ACHN (cell line): Measurements from ENCODE around the gene SWAP70.
"Not testable (repeated sequence)": the region's sequence is repeated elsewhere in the genome, so short reads cannot be mapped to it uniquely, and the experiment has no call there.

Experiments
- DNase-seq: peaks from one replicate; pipeline ENCODE4 v3.0.0-alpha.2; 2015
- in situ Hi-C: cut with HindIII; loops from 2 replicates; pipeline ENCODE4 v1.10.0; 2017; ENCODE audit warnings: low sequenced_read_pairs, low pct_ligation_motif_present, low pct_unique_long_range_greater_than_20kb

The SWAP70 gene

DNA sequence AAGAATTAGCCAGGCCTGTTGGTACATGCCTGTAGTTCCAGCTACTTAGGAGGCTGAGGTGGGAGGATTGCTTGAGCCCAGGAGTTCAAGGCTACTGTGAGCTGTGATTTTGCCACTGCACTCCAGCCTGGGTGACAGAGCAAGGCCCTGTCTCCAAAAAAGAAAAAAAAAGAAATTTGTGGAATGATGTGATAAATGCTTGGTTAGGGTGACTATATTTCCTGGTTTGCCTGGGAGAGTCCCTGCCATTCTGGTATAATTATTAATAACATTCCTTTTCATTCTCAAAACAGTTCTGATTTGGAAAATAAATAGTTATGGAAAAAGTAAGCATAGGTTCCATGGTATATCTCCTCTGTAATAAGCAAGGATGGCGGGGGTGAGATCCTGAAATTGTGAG lies 74.8 kb downstream of the SWAP70 start:
- DNase-seq: no peak
- in situ Hi-C loops: no loop called here

DNA sequence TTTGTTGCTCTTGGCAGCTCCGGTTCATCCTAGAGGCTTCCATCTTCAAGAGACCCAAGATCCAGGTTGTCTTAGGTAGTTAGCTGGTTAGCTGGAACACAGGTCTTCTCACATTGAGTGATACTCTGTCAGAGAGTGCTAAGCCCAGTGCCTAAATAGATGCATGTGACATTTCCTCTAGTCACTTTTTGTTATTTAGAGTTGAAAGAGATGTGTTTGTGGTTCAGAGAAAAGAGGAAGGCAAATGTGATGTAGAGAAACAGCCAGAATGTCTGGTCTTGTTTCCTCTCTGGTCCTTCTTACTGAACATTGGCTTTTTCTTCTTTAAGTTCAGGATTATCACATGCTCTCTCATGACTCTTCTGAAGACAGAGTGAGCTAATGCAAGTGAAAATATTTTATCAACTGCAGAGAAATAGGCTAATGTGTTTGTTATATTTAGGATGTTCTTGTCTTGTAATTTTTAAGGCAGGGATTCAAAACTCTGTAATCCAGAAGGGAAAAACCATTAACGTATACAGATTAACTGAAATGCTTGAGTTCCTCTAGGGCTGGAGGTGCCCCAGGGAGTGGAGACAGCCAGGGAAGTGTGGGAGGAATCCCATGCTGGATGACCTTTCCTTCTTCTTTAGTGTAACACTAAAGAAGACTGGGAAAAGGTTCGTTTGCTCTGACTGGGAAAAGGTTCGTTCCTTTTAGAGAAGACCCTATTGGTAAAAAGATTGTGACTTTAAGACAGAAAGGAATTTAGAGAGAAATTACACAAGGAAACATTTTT lies 75.4 kb downstream of the SWAP70 start:
- in situ Hi-C loops: no loop called here
- no peak for DNase-seq

DNA sequence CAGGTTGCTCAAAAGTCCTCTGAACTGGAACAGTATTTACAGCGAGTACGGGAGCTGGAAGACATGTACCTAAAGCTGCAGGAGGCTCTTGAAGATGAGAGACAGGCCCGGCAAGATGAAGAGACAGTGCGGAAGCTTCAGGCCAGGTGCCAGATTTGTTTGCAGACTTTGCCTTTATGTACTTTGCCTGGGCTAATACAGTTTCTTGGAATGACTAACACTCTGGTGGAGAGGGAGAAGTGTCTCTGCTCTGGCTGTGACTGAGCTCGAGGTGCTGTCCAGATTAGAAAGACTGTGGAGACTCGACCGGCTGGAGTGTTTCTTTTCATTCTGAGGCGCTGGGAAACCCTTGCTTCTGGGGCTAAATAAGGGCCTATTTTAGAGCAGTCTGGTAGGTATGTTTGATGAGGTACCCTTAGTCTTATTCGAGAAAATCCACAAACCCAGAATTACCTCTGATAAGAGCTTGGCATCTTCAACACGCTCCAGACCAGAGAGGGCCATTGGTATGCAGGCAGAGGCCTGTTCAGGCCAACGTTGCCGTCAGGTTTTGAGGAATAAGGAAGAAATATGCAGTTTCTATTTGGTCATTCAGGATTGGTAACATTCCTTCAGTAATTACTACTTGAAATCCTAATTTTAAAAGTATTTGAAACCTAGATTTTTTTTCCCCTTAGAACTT lies 76.5 kb downstream of the SWAP70 start:
- in situ Hi-C loops: no loop called here
- DNase-seq: no peak

DNA sequence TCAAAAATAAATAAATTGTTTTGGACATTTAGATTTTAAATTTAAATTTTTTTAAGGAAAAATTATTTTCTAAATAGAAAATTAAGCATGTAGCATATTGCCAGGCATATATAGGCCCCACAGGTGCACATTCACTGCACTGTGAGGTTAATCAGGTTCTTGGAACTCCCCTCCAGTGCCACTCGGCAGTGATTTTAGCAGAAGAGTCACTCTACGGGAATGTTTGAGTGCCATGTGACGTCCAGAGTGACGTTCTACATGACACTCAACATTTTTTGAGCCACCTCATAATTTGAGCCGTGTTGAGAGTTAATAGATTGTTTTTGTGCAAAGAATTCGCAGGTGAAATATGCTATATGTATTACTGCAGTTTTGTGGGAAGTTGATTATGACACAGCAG lies 77.4 kb downstream of the SWAP70 start:
- in situ Hi-C loops: no loop called here
- DNase-seq: no peak

DNA sequence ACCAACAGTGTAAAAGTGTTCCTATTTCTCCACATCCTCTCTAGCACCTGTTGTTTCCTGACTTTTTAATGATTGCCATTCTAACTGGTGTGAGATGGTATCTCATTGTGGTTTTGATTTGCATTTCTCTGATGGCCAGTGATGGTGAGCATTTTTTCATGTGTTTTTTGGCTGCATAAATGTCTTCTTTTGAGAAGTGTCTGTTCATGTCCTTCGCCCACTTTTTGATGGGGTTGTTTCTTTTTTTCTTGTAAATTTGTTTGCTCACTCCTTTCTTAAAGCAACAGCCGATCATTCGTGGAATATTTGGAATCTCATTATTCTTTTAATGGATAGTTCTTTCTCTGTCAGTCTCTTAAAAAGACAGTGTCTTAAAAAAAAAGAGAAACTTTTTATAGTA lies 79.6 kb downstream of the SWAP70 start:
- in situ Hi-C loops, DNase-seq: not testable (repeated sequence)

DNA sequence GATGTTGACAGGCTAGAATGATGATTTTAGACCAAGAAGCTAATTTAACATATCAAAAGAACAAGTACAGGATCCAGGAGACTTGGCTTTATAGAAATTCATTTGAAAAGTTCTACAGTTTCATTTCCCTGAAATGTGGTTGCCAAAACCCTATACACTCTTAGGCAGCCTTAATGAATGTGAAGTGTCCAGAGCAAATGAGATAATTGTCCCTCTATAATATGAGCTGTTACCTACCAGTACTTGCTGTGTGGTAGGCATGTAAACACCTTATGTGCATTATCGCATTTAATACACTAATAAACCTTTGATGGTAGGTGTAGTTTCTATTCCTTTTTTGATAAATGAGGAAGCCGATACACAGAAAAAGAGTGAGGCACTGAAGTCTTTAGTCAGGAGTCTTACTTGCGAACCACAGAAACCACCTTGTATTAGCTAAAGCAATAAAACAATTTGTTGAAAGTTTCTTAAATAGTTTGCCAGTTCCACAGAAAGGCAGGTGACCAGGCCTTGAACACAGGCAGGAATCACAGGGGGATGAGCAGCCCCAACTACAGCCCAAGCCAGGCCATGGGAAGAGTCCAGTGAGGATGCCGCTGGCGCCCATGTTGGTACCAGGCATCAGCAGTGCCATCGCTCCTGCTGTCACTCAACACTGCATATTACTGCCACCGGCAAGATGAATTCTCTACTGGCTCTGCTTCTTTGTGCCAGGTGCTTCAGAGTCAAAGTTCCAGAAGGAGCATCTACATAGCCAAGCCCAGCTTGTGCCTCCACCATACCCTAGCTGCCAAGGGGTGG lies 81.7 kb downstream of the SWAP70 start:
- DNase-seq: no peak
- in situ Hi-C loops: no loop called here

DNA sequence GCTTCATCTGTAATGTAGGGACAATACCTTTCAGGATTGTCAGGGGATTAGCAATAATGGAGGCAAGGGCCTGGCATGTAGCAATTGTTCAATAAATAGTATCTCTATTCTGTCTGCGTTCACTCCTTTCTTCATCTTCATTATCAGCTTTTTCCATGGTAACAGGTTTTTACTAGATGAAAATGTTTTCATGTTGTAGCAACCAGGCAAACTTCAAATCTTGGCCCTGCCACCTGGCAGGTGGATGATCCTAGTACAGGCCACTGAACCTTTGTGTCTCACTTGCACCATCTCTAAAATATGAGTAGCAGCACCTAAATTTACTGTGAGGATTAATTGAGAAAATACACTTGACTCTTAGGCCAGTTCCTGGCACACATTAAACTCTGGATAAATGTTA lies 83.4 kb downstream of the SWAP70 start:
- DNase-seq: no peak
- in situ Hi-C loops: no loop called here

DNA sequence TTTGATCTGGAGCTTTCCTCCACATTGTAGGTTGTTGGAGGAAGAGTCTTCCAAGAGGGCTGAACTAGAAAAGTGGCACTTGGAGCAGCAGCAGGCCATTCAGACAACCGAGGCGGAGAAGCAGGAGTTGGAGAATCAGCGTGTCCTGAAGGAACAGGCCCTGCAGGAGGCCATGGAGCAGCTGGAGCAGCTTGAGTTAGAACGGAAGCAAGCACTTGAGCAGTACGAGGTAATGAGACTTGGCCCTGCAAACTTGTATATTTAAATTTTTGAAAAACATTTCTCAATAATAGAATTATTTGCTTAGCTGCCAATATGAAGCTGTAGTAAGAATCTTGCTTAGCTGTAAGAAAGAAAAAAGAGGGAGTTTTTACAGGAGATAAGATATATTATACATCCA lies 84.0 kb downstream of the SWAP70 start:
- no peak for DNase-seq
- in situ Hi-C loops: no loop called here

DNA sequence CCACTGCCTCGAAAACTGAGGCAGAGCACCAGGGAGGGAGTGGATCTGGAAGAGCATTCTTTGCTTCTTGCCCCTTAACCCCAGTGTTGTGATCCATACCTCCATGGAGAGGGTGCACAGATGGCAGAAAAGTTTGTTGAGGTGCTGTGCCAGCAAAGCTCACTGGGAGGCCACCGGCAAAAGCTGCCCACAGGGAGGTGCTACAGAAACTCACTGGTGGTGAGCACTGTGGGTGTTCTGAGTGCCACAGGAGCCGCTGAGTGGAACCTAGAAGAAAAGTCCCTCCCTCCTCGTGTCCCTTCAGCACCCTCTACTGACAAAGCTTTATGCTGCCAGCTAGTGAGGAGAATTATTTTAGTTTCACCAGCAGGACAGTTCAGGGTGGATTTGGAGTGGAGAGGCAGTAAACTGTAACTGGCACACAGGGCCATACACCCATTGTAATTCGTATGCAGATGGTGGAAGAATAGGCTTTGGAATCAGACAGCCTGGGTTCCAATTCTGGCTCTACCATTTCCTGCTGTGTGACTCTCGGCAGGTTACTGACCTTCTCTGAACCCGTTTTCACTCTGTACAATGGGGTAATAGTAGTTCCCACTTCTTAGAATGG lies 84.6 kb downstream of the SWAP70 start:
- peak; percentile 87 for DNase-seq
- in situ Hi-C loops: no loop called here

DNA sequence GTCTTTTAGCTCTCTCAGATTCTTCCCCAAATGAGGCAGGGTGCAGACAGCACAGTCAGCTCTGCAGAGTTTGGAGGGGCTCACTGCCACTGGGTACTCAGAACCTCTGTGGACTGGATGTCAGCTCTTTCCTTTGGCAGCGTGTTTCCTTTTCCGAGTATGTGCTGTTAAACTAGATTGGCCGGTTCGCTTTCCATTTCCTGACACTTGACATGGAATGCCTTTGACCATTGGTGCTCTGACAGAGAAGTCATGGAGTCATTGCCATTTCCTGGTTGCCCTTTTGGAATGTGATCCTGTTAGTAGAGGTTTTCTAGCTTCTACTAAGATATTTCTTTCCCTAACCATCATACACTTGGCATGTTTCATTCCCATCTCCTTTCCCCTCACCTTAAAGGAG lies 86.7 kb downstream of the SWAP70 start:
- in situ Hi-C loops: no loop called here
- no peak for DNase-seq

DNA sequence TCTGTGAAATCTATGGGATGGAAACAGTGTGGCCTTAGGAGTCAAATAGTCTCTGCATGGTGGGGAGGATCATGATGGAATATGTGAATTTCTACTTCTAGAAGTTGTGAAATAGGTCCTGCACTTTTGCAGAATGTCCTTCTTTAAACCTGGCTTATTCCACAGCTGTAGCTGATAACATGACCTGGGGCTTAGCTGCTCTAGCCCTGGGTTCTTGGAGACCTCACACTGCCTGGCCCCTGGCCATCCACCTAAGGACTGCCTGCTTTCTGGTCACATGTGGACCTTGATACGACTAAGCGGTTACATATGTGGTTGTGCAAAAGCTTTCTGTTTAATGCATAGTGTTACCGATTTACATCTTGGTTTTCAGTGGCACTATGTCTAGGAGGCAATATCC lies 88.2 kb downstream of the SWAP70 start:
- DNase-seq: no peak
- in situ Hi-C loops: no loop called here

DNA sequence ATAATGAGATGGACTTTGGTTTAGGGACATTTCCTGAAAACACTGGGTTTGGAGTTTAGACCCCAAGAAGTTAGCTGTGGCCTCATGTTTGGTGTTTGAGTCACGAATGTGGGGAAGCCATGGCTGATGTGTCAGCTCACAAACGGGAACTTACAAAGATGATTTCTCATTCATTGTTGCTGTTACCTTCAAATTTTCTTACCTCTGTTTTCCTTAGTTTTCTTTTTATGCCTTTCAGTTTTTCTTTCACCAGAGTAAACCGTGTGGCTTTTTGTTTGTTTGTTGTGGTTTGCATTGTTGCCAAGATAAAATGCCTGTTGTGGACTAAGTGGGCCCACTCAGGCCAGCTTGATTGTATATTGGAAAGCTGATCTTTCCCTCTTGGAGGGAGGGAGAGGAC lies 89.1 kb downstream of the SWAP70 start:
- DNase-seq: peak; percentile 44
- in situ Hi-C loops: no loop called here

DNA sequence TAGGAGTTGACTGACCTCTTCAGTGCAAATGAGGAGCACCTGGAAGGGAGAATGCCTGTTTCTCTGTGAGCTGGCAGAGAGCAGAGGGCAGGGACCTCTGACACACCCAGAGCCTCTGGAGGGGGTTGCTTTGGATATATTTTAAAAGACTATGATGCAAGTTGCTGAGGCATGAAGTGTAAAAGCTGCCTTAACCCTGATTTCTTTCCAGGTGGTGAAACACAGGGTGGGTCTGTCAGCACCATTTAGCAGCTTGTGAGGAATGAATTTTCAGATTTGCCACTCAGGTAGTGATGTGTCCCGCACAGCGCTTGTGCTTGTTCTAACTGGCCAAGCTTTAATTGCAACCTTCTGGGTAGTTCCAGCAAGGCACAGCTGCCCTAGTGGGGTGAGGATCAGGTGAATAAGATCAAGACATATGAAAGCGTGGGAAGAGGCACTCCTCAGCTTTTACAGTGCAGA lies 90.2 kb downstream of the SWAP70 start:
- no peak for DNase-seq
- in situ Hi-C loops: no loop called here

DNA sequence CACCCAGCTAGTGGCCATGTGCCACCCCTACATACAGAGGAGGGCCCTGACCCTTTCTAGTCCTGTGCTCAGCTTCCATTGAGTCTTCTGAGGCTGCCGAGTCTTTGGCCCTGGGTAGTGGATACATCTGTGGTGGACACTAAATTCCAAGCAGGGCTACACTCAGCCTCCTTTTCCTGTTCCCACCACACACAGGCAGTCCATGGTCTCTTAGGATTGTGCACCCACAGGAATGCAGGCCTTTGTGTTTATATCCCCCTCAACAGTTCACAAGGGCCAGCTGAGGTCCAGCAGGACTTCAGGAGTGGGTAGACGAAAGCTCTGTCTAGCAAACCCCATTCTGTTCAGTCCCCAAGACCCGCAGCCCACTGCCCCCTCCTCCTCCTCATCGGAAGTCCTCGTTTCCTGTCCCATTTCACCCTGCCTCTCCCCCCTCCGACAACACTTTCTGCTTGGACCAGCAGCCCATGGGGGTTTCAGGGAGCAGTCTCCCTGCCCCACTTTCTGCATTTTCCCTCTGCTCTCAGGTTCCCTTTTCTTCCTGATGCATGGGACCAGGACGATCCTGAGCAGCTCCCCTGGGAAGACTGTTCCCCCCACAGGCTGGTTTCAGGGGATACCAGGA lies 91.8 kb downstream of the SWAP70 start:
- in situ Hi-C loops: no loop called here
- no peak for DNase-seq

DNA sequence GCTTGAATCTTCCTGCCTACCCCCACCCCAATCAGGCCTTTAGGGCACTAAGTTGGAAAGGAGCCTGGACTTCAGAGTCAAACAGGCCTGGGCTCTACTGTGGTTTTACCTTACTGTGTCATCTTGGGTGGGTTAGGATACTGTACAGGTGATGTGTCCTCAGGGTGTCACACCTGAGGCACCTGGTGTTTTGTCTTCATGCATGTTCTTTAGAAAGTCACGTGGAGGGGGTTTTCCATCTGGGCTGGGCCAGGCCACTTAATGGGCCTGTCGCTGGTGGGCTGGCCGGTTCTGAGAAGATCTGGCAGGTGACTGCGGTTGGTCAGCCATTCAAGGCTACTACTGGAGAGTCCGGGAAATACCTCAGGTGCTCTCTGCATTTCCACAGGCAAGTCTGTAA lies 92.6 kb downstream of the SWAP70 start:
- DNase-seq: no peak
- in situ Hi-C loops: no loop called here

DNA sequence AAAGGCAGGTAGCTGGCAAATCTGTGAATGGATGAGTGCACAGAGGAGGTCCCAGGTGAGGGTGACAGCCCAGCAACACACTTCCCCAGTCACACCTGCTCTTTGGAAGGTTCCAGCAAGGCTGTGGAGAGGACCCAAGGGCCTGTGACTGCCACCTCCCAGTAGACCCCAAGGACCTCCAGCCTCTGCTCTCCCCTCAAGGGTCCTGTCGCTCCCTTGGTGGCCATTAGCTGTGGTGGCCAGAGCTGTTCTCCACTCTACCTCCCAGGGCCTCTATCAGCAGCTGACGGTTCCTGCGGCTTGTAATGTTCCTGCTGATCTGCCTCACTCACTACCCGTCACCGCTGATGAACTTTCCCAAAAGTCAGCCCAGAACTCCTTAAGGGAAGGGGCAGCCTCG lies 93.0 kb downstream of the SWAP70 start:
- DNase-seq: no peak
- in situ Hi-C loops: no loop called here

DNA sequence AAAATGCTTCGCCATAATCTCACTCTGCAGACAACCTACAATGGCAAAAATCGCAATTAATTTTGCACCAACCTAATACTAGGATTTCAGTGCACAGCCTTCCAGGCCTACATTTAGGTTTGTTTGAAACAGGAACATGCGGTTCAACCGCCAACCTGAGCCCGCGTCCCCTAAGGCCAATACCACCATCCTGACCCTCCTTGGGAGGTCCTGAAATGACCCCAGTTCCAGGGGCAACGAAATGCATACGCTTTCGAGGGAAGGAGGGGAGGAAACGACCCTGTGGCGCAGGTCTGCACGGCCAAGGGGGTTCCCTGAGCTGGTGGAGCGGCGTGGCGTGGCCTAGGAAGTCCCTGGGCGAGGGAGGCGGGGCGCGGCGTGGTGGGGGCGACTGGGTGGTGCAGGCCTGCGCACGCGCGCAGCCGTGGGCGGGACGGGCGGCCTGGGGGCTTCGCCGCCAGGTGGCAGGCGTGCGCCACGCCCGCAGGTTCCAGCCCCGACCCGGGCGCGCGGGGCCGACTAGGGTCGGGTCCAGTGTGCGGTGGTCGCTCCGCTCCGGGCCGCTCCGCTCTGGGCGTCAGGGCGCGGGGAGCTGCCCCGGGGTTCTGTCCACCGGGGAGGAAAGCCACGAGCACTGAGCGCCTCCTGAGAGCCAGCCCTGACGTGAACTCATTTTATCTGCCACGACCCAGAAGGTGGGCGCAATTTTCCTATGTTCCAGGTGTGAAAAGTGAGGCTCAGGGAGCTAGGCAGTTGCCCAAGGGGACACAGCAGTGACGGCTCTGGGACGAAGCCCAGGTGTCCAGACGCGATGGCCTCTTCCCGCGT lies 94.1 kb downstream of the SWAP70 start:
- peak; percentile 77 for DNase-seq
- in situ Hi-C loops: no loop called here
